Epithelial cell of proximal tubule (primary cell): ENCODE data around the gene PGAP6. TPM values are rescaled to one million over a fixed set of nuclear protein-coding genes. Genes with fewer than 3 reads are reported as not detected.

Experiments
- DNase-seq: peaks from one replicate; pipeline ENCODE4 v3.0.0-alpha.2; 2011; ENCODE audit warnings: low read depth
- H3K4me3 ChIP-seq: 2 replicates; pipeline ENCODE4 v1.5.1; 2011; ENCODE audit warnings: low read depth, mild to moderate bottlenecking, low read length
- CTCF ChIP-seq: conservative IDR thresholded peaks from 2 replicates; pipeline ENCODE4 v1.5.1; 2012; ENCODE audit warnings: low read depth, mild to moderate bottlenecking, low read length
- total RNA-seq: library from RNA; depleted of rRNA; stranded (reverse); fragments of >200 nt; gene quantifications from 2 replicates; pipeline ENCODE4 v1.2.3, GENCODE V29; 2015

The PGAP6 gene
- total RNA-seq = 69.3 and 87.2 TPM in 2 replicates

GRCh38 chr16:381789-382717, at the start of gene PGAP6:
TSS of gene PGAP6 (minus strand) at chr16:381978. CDS start at chr16:381821, 157 bp downstream.
- no peak for DNase-seq
- TF ChIP-seq CTCF = no peak
- peak within 1 kb of the TSS; percentile 94 for H3K4me3 ChIP-seq

GRCh38 chr16:430904-431303, 49.1 kb upstream of the PGAP6 start:
- DNase-seq = no peak
- no peak overlapping the region for H3K4me3 ChIP-seq
- TF ChIP-seq CTCF = no peak

- H3K4me3 ChIP-seq = peak overlapping the region; percentile 90
- no peak for DNase-seq
- TF ChIP-seq CTCF = no peak
Observed at GRCh38 chr16:427250-427649, 45.5 kb upstream of the PGAP6 start.

- DNase-seq = no peak
- no peak for TF ChIP-seq CTCF
- H3K4me3 ChIP-seq = peak overlapping the region; percentile 90
Observed at GRCh38 chr16:426906-427249, 45.1 kb upstream of the PGAP6 start.

- no peak for DNase-seq
- H3K4me3 ChIP-seq = peak overlapping the region; percentile 90
- no peak for TF ChIP-seq CTCF
Observed at GRCh38 chr16:426115-426905, 44.5 kb upstream of the PGAP6 start.

- DNase-seq = no peak
- no peak for TF ChIP-seq CTCF
Observed at GRCh38 chr16:425740-426114, 43.9 kb upstream of the PGAP6 start.

More at GRCh38 chr16:425740-426114, 43.9 kb upstream of the PGAP6 start:
- peak overlapping the region; percentile 90 for H3K4me3 ChIP-seq
